AG09309 (cell line): ENCODE data around the gene ANAPC7.
"Not testable (repeated sequence)": the region's sequence is repeated elsewhere in the genome, so short reads cannot be mapped to it uniquely, and the experiment has no call there.

ENCODE experiments used
- DNase-seq: peaks from one replicate; pipeline ENCODE4 v3.0.0-alpha.2; 2010; ENCODE audit warnings: low read depth
- H3K4me3 ChIP-seq: 2 replicates; pipeline ENCODE4 v1.5.1; 2011; ENCODE audit warnings: mild to moderate bottlenecking, low read depth, low read length, moderate library complexity; ENCODE audit not compliant: control insufficient read depth
- TF ChIP-seq, protein P1 (sequence below): IDR thresholded peaks from 2 replicates; pipeline ENCODE4 v1.5.1; 2011; ENCODE audit warnings: mild to moderate bottlenecking, low read depth, low read length, inconsistent platforms; ENCODE audit not compliant: insufficient read depth, control insufficient read depth; ENCODE audit errors: missing control alignments

Gene ANAPC7

GRCh38 chr12:110365489-110366320 lies 37.8 kb downstream of the ANAPC7 start:
- DNase-seq = no peak
- no peak overlapping the region for H3K4me3 ChIP-seq
- TF ChIP-seq, protein P1, sequence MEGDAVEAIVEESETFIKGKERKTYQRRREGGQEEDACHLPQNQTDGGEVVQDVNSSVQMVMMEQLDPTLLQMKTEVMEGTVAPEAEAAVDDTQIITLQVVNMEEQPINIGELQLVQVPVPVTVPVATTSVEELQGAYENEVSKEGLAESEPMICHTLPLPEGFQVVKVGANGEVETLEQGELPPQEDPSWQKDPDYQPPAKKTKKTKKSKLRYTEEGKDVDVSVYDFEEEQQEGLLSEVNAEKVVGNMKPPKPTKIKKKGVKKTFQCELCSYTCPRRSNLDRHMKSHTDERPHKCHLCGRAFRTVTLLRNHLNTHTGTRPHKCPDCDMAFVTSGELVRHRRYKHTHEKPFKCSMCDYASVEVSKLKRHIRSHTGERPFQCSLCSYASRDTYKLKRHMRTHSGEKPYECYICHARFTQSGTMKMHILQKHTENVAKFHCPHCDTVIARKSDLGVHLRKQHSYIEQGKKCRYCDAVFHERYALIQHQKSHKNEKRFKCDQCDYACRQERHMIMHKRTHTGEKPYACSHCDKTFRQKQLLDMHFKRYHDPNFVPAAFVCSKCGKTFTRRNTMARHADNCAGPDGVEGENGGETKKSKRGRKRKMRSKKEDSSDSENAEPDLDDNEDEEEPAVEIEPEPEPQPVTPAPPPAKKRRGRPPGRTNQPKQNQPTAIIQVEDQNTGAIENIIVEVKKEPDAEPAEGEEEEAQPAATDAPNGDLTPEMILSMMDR = no peak

GRCh38 chr12:110361216-110361615 lies 42.3 kb downstream of the ANAPC7 start:
- TF ChIP-seq, protein P1 = no peak
- no peak overlapping the region for H3K4me3 ChIP-seq
- no peak for DNase-seq

DNA sequence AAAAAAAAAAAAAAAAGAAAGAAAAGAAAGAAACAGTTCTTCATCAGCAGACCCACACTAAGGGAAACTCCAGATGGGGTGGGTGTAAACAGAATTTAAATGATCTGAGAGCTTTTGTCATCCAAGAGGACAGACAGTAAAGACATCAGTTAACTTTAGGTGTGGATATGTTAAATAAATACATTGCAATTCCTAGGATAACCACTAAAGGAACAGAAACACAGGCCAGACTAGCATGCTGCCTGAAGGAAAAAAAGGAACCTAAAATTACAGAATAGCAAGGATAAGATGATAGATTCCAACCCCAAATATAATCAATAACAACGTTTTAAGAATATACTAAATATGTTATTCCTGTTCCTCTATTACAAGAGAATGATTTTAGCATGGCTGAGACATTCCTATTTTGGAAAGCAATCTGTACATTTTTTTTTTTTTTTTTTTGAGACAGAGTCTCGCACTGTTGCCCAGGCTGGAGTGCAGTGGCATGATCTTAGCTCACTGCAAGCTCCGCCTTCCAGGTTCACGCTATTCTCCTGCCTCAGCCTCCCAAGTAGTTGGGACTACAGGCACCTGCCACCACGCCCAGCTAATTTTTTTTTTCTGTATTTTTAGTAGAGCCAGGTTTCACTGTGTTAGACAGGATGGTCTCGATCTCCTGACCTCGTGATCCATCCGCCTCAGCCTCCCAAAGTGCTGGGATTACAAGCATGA lies 45.0 kb downstream of the ANAPC7 start:
- H3K4me3 ChIP-seq, DNase-seq: not testable (repeated sequence)
- TF ChIP-seq, protein P1 = peak; percentile 34

- TF ChIP-seq, protein P1 = peak; percentile 36
- no peak for DNase-seq
Observed at GRCh38 chr12:110355073-110355472, 48.4 kb downstream of the ANAPC7 start.

GRCh38 chr12:110354172-110354780 lies 49.2 kb downstream of the ANAPC7 start:
- DNase-seq = no peak
- TF ChIP-seq, protein P1 = no peak
- no peak overlapping the region for H3K4me3 ChIP-seq

More at GRCh38 chr12:110355073-110355472, 48.4 kb downstream of the ANAPC7 start:
- no peak overlapping the region for H3K4me3 ChIP-seq

GRCh38 chr12:110353211-110353965 lies 50.1 kb downstream of the ANAPC7 start:
- DNase-seq = no peak
- H3K4me3 ChIP-seq = no peak overlapping the region
- TF ChIP-seq, protein P1 = no peak
